ENCODE measurements around the gene SDK2.

Gene SDK2

DNA sequence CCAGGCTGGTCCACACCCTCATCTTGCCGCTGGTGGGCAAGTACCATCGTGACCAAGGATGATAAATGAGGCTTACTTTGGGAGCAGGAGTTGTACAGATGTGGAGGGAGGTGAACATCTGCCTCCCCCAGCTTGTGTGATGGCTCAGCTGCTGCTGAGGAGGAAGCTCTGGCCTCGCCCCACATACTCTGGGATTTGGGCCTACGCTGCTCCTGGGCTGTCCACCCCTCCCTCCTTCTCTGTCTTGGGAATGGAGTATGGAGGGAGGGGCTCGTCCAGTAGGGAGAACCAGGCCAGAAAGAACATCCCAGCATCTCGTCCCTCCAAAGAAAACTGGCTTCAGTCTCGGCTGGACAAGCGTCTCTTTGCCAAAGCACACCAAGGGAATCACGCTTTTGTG, 197.6 kb downstream of the SDK2 start (continued):
- TF ChIP-seq HOXD13 (CRISPR knock-in tag; IDR thresholded peaks at IDR 0.05; ENCODE audit: borderline replicate concordance) (no peak), KLF9 (tag by site-specific recombination; IDR thresholded peaks at IDR 0.05; ENCODE audit: low read depth) (no peak), ZNF544 (tag by site-specific recombination; IDR thresholded peaks at IDR 0.05) (no peak), ZNF138 (tag by site-specific recombination; IDR thresholded peaks at IDR 0.05; ENCODE audit: borderline replicate concordance) (no peak)
- TF ChIP-seq, protein P1, sequence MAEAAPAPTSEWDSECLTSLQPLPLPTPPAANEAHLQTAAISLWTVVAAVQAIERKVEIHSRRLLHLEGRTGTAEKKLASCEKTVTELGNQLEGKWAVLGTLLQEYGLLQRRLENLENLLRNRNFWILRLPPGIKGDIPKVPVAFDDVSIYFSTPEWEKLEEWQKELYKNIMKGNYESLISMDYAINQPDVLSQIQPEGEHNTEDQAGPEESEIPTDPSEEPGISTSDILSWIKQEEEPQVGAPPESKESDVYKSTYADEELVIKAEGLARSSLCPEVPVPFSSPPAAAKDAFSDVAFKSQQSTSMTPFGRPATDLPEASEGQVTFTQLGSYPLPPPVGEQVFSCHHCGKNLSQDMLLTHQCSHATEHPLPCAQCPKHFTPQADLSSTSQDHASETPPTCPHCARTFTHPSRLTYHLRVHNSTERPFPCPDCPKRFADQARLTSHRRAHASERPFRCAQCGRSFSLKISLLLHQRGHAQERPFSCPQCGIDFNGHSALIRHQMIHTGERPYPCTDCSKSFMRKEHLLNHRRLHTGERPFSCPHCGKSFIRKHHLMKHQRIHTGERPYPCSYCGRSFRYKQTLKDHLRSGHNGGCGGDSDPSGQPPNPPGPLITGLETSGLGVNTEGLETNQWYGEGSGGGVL (tag by site-specific recombination; IDR thresholded peaks at IDR 0.05), result no peak

DNA sequence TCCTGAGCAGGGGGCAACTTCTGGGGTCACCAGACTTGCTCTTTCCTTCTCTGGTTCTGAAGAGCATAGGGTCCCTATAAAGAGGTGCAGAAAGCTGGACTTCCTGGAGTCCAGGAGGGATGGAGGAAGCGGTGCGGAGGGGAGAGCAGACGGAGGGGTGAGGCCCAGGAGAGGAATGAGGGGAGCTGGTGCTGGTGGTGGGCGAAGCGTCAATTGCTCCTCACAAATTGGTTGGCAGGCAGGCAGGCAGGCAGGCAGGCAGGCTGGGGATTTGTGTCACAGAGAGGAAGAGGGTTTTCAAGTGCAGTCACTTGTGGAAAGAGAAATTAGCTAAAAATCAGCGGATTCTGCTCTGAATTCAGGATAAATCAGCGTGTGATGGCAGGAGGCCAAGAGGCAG, 198.8 kb downstream of the SDK2 start:
- Histone ChIP-seq H3K4me3 (ENCODE audit: low read depth, low read length) (no peak overlapping the region), H3K4me1 (ENCODE audit: control insufficient read depth, insufficient read depth, low read length) (no peaks in the 10 kb centered on the region), H3K36me3 (ENCODE audit: control insufficient read depth in 2 of 2, insufficient read depth in 1 of 2, low read length in 2 of 2) (no peaks in the 10 kb centered on the region), H3K9me3 (ENCODE audit: control insufficient read depth, insufficient read depth, low read depth, low read length) (no peaks in the 10 kb centered on the region), H3K27ac (ENCODE audit: extremely low read depth, low read depth, low read length) (no peak overlapping the region)
- POLR2A ChIA-PET, result no interaction called here
- TF ChIP-seq, protein P2, sequence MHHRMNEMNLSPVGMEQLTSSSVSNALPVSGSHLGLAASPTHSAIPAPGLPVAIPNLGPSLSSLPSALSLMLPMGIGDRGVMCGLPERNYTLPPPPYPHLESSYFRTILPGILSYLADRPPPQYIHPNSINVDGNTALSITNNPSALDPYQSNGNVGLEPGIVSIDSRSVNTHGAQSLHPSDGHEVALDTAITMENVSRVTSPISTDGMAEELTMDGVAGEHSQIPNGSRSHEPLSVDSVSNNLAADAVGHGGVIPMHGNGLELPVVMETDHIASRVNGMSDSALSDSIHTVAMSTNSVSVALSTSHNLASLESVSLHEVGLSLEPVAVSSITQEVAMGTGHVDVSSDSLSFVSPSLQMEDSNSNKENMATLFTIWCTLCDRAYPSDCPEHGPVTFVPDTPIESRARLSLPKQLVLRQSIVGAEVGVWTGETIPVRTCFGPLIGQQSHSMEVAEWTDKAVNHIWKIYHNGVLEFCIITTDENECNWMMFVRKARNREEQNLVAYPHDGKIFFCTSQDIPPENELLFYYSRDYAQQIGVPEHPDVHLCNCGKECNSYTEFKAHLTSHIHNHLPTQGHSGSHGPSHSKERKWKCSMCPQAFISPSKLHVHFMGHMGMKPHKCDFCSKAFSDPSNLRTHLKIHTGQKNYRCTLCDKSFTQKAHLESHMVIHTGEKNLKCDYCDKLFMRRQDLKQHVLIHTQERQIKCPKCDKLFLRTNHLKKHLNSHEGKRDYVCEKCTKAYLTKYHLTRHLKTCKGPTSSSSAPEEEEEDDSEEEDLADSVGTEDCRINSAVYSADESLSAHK (tag by site-specific recombination; IDR thresholded peaks at IDR 0.05), result no peak
- TF ChIP-seq, protein P3, sequence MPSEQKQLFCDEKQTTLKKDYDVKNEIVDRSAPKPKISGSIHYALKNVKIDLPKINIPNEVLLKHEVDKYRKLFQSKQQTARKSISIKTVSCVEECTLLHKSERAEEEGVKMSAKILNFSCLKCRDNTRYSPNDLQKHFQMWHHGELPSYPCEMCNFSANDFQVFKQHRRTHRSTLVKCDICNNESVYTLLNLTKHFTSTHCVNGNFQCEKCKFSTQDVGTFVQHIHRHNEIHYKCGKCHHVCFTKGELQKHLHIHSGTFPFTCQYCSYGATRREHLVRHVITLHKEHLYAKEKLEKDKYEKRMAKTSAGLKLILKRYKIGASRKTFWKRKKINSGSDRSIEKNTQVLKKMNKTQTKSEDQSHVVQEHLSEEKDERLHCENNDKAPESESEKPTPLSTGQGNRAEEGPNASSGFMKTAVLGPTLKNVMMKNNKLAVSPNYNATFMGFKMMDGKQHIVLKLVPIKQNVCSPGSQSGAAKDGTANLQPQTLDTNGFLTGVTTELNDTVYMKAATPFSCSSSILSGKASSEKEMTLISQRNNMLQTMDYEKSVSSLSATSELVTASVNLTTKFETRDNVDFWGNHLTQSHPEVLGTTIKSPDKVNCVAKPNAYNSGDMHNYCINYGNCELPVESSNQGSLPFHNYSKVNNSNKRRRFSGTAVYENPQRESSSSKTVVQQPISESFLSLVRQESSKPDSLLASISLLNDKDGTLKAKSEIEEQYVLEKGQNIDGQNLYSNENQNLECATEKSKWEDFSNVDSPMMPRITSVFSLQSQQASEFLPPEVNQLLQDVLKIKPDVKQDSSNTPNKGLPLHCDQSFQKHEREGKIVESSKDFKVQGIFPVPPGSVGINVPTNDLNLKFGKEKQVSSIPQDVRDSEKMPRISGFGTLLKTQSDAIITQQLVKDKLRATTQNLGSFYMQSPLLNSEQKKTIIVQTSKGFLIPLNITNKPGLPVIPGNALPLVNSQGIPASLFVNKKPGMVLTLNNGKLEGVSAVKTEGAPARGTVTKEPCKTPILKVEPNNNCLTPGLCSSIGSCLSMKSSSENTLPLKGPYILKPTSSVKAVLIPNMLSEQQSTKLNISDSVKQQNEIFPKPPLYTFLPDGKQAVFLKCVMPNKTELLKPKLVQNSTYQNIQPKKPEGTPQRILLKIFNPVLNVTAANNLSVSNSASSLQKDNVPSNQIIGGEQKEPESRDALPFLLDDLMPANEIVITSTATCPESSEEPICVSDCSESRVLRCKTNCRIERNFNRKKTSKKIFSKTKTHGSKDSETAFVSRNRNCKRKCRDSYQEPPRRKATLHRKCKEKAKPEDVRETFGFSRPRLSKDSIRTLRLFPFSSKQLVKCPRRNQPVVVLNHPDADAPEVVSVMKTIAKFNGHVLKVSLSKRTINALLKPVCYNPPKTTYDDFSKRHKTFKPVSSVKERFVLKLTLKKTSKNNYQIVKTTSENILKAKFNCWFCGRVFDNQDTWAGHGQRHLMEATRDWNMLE (tag by site-specific recombination; conservative IDR thresholded peaks at IDR 0.05; ENCODE audit: low read depth), result no peak
- TF ChIP-seq, protein P4, sequence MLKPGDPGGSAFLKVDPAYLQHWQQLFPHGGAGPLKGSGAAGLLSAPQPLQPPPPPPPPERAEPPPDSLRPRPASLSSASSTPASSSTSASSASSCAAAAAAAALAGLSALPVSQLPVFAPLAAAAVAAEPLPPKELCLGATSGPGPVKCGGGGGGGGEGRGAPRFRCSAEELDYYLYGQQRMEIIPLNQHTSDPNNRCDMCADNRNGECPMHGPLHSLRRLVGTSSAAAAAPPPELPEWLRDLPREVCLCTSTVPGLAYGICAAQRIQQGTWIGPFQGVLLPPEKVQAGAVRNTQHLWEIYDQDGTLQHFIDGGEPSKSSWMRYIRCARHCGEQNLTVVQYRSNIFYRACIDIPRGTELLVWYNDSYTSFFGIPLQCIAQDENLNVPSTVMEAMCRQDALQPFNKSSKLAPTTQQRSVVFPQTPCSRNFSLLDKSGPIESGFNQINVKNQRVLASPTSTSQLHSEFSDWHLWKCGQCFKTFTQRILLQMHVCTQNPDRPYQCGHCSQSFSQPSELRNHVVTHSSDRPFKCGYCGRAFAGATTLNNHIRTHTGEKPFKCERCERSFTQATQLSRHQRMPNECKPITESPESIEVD (tag by site-specific recombination; IDR thresholded peaks at IDR 0.05), result no peak
- no peak for TF ChIP-seq ZNF19 (tag by site-specific recombination; IDR thresholded peaks at IDR 0.05; ENCODE audit: low read depth)
- TF ChIP-seq ZNF354C (tag by site-specific recombination; IDR thresholded peaks at IDR 0.05; ENCODE audit: borderline replicate concordance, low read depth), result no peak
- no peak for TF ChIP-seq ZFP69B (tag by site-specific recombination; IDR thresholded peaks at IDR 0.05)
- no peak for TF ChIP-seq ZBTB1 (tag by site-specific recombination; IDR thresholded peaks at IDR 0.05)
- no peak for TF ChIP-seq ZNF16 (tag by site-specific recombination; IDR thresholded peaks at IDR 0.05; ENCODE audit: low read depth)
- TF ChIP-seq ZNF658 (tag by site-specific recombination; IDR thresholded peaks at IDR 0.05), result no peak
- TF ChIP-seq ZNF426 (tag by site-specific recombination; IDR thresholded peaks at IDR 0.05), result no peak
- TF ChIP-seq, protein P5, sequence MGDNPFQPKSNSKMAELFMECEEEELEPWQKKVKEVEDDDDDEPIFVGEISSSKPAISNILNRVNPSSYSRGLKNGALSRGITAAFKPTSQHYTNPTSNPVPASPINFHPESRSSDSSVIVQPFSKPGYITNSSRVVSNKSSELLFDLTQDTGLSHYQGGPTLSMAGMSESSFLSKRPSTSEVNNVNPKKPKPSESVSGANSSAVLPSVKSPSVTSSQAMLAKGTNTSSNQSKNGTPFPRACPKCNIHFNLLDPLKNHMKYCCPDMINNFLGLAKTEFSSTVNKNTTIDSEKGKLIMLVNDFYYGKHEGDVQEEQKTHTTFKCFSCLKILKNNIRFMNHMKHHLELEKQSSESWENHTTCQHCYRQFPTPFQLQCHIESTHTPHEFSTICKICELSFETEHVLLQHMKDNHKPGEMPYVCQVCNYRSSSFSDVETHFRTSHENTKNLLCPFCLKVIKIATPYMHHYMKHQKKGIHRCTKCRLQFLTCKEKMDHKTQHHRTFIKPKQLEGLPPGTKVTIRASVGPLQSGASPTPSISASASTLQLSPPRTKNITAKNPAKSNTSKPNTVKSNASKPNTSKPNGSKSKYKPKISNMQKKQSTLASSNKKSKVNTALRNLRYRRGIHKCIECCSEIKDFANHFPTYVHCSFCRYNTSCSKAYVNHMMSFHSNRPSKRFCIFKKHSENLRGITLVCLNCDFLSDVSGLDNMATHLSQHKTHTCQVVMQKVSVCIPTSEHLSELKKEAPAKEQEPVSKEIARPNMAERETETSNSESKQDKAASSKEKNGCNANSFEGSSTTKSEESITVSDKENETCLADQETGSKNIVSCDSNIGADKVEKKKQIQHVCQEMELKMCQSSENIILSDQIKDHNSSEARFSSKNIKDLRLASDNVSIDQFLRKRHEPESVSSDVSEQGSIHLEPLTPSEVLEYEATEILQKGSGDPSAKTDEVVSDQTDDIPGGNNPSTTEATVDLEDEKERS (tag by site-specific recombination; IDR thresholded peaks at IDR 0.05), result no peak
- CTCF ChIA-PET, result interaction anchor here (0.7 to 2.8 kb wide), 2 partner anchors 16 to 644 kb away, joined by 3 to 15 read pairs; no protein-coding TSS in a partner anchor
